ENCODE results near the gene CCDC182. TPM values are rescaled to one million over a fixed set of nuclear protein-coding genes. Genes with fewer than 3 reads are reported as not detected.

Gene CCDC182
- total RNA-seq, 1 experiment from 2014 or later = not detected

DNA sequence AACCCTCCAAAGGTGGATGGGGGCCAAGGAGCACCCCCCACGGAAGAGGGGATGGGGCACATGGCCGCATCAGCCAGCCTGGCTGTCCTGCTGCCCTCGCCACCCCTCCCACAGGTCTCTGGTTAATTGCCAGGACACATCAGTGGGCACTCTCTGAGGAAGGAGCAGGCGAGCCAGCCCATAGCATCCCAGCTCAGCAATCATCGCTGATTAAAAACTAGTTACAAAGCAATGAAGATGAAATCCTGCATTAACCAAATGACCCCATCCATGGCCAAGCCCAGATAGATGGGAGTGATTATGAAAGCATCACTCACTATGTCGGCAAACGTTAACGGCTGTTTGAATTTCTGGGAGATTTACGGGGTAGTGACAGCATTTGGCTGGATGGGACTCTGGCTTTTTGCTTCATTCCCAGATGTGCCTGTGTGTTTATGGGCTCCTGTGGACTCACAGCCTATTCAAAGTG, 45.3 kb downstream of the CCDC182 start:
- no peak overlapping the region for H3K4me3 ChIP-seq (ENCODE audit: low read depth, low read length, poor library complexity, severe bottlenecking)
- H3K36me3 ChIP-seq (ENCODE audit: insufficient read depth, low read length, poor library complexity, severe bottlenecking) = no peaks in the 10 kb centered on the region
- DNase-seq (ENCODE audit: low spot score) = no peak
- H3K27me3 ChIP-seq (replicated peaks; ENCODE audit: insufficient read depth, low read depth, low read length, poor library complexity) = no peaks in the 10 kb centered on the region
- ChIA-PET POLR2A (ENCODE audit: low non-redundant PET) (no interaction called here), CTCF (interaction anchor here (0.6 kb wide), 1 partner anchor 287 kb away, joined by 4 read pairs; no protein-coding TSS in a partner anchor)
- H3K9me3 ChIP-seq (ENCODE audit: low read depth, low read length, poor library complexity, severe bottlenecking) = no peaks in the 10 kb centered on the region
- no peak overlapping the region for H3K27ac ChIP-seq (ENCODE audit: low read depth, low read length, poor library complexity, severe bottlenecking)
- no peak for TF ChIP-seq EZH2 (IDR thresholded peaks at IDR 0.05; ENCODE audit: borderline replicate concordance, low read depth, low read length, poor library complexity, severe bottlenecking)
- TF ChIP-seq, protein P1, sequence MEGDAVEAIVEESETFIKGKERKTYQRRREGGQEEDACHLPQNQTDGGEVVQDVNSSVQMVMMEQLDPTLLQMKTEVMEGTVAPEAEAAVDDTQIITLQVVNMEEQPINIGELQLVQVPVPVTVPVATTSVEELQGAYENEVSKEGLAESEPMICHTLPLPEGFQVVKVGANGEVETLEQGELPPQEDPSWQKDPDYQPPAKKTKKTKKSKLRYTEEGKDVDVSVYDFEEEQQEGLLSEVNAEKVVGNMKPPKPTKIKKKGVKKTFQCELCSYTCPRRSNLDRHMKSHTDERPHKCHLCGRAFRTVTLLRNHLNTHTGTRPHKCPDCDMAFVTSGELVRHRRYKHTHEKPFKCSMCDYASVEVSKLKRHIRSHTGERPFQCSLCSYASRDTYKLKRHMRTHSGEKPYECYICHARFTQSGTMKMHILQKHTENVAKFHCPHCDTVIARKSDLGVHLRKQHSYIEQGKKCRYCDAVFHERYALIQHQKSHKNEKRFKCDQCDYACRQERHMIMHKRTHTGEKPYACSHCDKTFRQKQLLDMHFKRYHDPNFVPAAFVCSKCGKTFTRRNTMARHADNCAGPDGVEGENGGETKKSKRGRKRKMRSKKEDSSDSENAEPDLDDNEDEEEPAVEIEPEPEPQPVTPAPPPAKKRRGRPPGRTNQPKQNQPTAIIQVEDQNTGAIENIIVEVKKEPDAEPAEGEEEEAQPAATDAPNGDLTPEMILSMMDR (conservative IDR thresholded peaks at IDR 0.05; ENCODE audit: low read depth, low read length) = no peak
- intact Hi-C loops (cut with micrococcal nuclease; ENCODE audit: unreplicated experiment) = no loop called here
- H3K4me1 ChIP-seq (ENCODE audit: insufficient read depth, low read length, poor library complexity, severe bottlenecking) = no peaks in the 10 kb centered on the region
- no TSS peak for BruUV-seq (replicated peaks)

DNA sequence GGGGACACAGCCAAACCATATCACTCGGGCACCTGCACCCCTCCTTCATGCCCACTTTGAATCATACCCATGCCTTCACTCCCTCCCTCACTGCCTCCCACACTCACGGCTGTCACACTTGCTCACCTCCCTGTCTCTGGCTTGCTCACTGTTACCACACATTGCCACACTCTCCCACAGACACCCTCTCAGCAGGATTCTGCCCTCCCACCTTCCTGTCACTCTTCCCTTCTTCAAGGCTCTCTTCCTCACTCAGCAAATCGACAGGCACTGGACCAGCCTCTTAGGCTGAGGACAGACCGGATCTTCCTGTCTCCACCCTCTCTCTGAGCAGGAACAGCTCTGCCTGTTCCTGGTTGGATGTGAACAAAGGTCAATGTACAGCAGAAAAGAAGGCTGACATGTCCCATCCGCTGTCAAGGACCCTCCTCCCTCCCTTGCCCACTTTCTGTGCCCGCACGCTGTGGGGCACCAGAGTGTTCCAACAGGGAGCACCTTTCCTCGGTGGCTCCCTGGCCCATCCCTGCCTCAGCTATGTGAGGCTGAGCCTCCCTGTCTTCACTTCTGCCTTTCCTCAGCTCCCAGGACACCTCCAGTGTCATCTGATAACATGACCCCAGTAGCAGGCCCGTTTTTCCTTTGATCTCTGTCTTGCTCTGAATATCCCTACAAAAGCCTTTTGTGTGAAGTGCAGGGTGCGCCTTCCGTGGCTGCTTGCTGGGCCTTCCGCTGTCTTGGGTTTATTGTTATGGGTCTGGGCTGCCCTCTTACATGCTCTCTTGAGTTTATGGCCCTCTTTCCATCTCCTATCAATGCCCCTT, 47.0 kb downstream of the CCDC182 start:
- ChIA-PET POLR2A (ENCODE audit: low non-redundant PET) (no interaction called here), CTCF (no interaction called here)
- TF ChIP-seq, protein P1 (conservative IDR thresholded peaks at IDR 0.05; ENCODE audit: low read depth, low read length) = no peak
- no peak for TF ChIP-seq EZH2 (IDR thresholded peaks at IDR 0.05; ENCODE audit: borderline replicate concordance, low read depth, low read length, poor library complexity, severe bottlenecking)
- H3K4me3 ChIP-seq (ENCODE audit: low read depth, low read length, poor library complexity, severe bottlenecking) = no peak overlapping the region
- H3K27ac ChIP-seq (ENCODE audit: low read depth, low read length, poor library complexity, severe bottlenecking) = no peak overlapping the region
- no peaks in the 10 kb centered on the region for H3K27me3 ChIP-seq (replicated peaks; ENCODE audit: insufficient read depth, low read depth, low read length, poor library complexity)
- no TSS peak for BruUV-seq (replicated peaks)
- intact Hi-C loops (cut with micrococcal nuclease; ENCODE audit: unreplicated experiment) = no loop called here
- no peaks in the 10 kb centered on the region for H3K36me3 ChIP-seq (ENCODE audit: insufficient read depth, low read length, poor library complexity, severe bottlenecking)
- no peaks in the 10 kb centered on the region for H3K9me3 ChIP-seq (ENCODE audit: low read depth, low read length, poor library complexity, severe bottlenecking)
- no peak for DNase-seq (ENCODE audit: low spot score)
- no peaks in the 10 kb centered on the region for H3K4me1 ChIP-seq (ENCODE audit: insufficient read depth, low read length, poor library complexity, severe bottlenecking)

DNA sequence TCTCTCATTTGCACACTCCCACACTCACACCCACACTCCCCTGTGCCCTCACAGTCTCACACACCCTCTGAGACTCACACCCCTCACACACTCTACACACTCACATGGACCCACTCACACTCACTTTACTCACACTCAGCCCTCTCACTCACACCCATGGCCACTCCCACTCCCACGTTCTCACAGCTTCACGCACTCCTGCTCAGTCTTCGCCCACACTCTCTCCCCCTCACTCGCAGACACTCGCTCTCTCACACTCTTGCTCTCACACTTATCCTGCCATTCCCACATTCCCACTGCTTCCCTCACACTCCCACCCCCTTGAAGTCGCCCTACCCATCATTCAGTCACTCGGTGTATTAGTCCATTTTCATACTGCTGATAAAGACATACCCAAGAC, 47.9 kb downstream of the CCDC182 start:
- no peaks in the 10 kb centered on the region for H3K9me3 ChIP-seq (ENCODE audit: low read depth, low read length, poor library complexity, severe bottlenecking)
- BruUV-seq (replicated peaks) = no TSS peak
- no peak overlapping the region for H3K4me3 ChIP-seq (ENCODE audit: low read depth, low read length, poor library complexity, severe bottlenecking)
- TF ChIP-seq, protein P1 (conservative IDR thresholded peaks at IDR 0.05; ENCODE audit: low read depth, low read length) = no peak
- TF ChIP-seq EZH2 (IDR thresholded peaks at IDR 0.05; ENCODE audit: borderline replicate concordance, low read depth, low read length, poor library complexity, severe bottlenecking) = no peak
- H3K4me1 ChIP-seq (ENCODE audit: insufficient read depth, low read length, poor library complexity, severe bottlenecking) = no peaks in the 10 kb centered on the region
- intact Hi-C loops (cut with micrococcal nuclease; ENCODE audit: unreplicated experiment) = no loop called here
- no peaks in the 10 kb centered on the region for H3K27me3 ChIP-seq (replicated peaks; ENCODE audit: insufficient read depth, low read depth, low read length, poor library complexity)
- ChIA-PET CTCF (no interaction called here), POLR2A (ENCODE audit: low non-redundant PET) (no interaction called here)
- DNase-seq (ENCODE audit: low spot score) = no peak
- H3K27ac ChIP-seq (ENCODE audit: low read depth, low read length, poor library complexity, severe bottlenecking) = no peak overlapping the region
- no peaks in the 10 kb centered on the region for H3K36me3 ChIP-seq (ENCODE audit: insufficient read depth, low read length, poor library complexity, severe bottlenecking)

Data from A673 (cell line).